Tibial nerve (tissue), 4 donors: Measurements from ENCODE around the gene ILF2. TPM values are rescaled to one million over a fixed set of nuclear protein-coding genes. Genes with fewer than 3 reads are reported as not detected.
"Not testable (repeated sequence)": the region's sequence is repeated elsewhere in the genome, so short reads cannot be mapped to it uniquely, and the experiment has no call there.

Source experiments
- DNase-seq, 2 donors: peaks; one replicate each; pipeline ENCODE4 v3.0.0-alpha.2; 2019; ENCODE audit warnings: low spot score in 2 of 2
- H3K27ac ChIP-seq, 4 donors: fragments of 200-600 bp; sonication (generic) in 3 of 4; one replicate each; pipeline ENCODE4 v1.5.1; 2017 to 2019; ENCODE audit warnings: mild to moderate bottlenecking in 1 of 4
- H3K27me3 ChIP-seq, 2 donors: fragments of 200-600 bp; sonication (generic) in 1 of 2; one replicate each; pipeline versions ENCODE4 v1.5.1 to v1.6.0; 2017 to 2019
- H3K36me3 ChIP-seq, 3 donors: fragments of 200-600 bp; sonication (generic); one replicate each; pipeline ENCODE4 v1.5.1; 2018 to 2019
- H3K4me1 ChIP-seq, 4 donors: fragments of 200-600 bp; sonication (generic) in 3 of 4; one replicate each; pipeline ENCODE4 v1.5.1; 2017 to 2019
- H3K4me3 ChIP-seq, 4 donors: fragments of 200-600 bp; sonication (generic) in 3 of 4; one replicate each; pipeline ENCODE4 v1.5.1; 2017 to 2019; ENCODE audit warnings: mild to moderate bottlenecking in 1 of 4, moderate library complexity in 1 of 4
- H3K9me3 ChIP-seq, 4 donors: fragments of 200-600 bp; sonication (generic) in 3 of 4; one replicate each; pipeline ENCODE4 v1.5.1; 2017 to 2019
- CTCF ChIP-seq, 5 experiments: fragments of 200-600 bp in 3 of 5; fragments of 450-650 bp in 2 of 5; sonication (generic) in 3 of 5; IDR thresholded peaks; one replicate each; pipeline ENCODE4 v1.5.1; 2016 to 2019; ENCODE audit warnings: antibody characterized with exemption in 5 of 5, mild to moderate bottlenecking in 3 of 5, moderate library complexity in 2 of 5
- EP300 ChIP-seq, 2 donors: sonication (generic); formaldehyde crosslinking; IDR thresholded peaks; one replicate each; pipeline ENCODE4 v1.6.1; 2017; ENCODE audit warnings: antibody characterized with exemption in 2 of 2, mild to moderate bottlenecking in 1 of 2
- POLR2A ChIP-seq, 2 donors: fragments of 450-650 bp; IDR thresholded peaks; one replicate each; pipeline ENCODE4 v1.6.1; 2017; ENCODE audit warnings: antibody characterized with exemption in 2 of 2, mild to moderate bottlenecking in 2 of 2, moderate library complexity in 2 of 2
- WGBS, 2 donors: methylation state at CpG; one replicate each; pipeline ENCODE4 v1.1.5; 2018; 5-methylcytosine and 5-hydroxymethylcytosine counted together
- total RNA-seq, 4 donors: library from RNA; depleted of rRNA; stranded (reverse); fragments of >200 nt; gene quantifications; one replicate each; pipeline ENCODE4 v1.1.0, GENCODE V29; 2016

Gene ILF2
- total RNA-seq, 4 donors from 2014 or later: 62.8 to 102 (median 76.7) TPM

DNA sequence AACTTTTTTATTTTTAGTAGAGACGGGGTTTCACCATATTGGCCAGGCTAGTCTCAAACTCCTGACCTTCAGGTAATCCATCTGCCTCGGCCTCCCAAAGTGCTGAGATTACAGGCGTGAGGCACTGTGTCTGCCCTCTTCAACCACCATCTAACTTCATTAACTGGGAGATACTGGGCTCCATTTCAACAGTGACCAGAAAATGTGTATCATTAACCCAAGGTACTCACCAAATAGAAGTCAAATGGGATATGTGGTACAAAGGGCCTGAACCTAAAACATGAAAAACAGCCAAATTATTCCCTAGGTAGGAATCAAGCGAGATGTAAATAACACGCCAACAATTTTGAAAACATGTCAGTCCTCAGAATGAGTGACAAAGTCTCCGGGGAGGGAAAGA, 1.2 kb downstream of the ILF2 start:
- H3K36me3 ChIP-seq: peaks cover 2 to 48% (median 32%) of the 10 kb centered on the region in 3 donors
- no peaks in the 10 kb centered on the region for H3K9me3 ChIP-seq
- 78 to 79% methylated on average over 6 of the region's 6 CpGs for WGBS, 2 donors
- H3K4me1 ChIP-seq: peaks cover 0 to 25% (median 9%) of the 10 kb centered on the region in 4 donors
- no peaks in the 10 kb centered on the region for H3K27me3 ChIP-seq
- no peak for DNase-seq
- TF ChIP-seq CTCF (IDR thresholded peaks at IDR 0.05) (no peak), POLR2A (IDR thresholded peaks at IDR 0.05) (no peak), EP300 (IDR thresholded peaks at IDR 0.05) (no peak)
- H3K27ac ChIP-seq: peak overlapping the region in 2 of 4 donors; percentile 87 to 92
- peak overlapping the region in 3 of 4 donors; percentile 46 to 92 (median 78) for H3K4me3 ChIP-seq

GRCh38 chr1:153668672-153669071, 2.1 kb downstream of the ILF2 start:
- Histone ChIP-seq H3K4me1 (peaks cover 0 to 25% (median 9%) of the 10 kb centered on the region in 4 donors), H3K36me3 (peaks cover 2 to 57% (median 37%) of the 10 kb centered on the region in 3 donors)
- 93 to 94% methylated on average over 8 of the region's 8 CpGs for WGBS, 2 donors
- not testable (repeated sequence) for DNase-seq, H3K27ac ChIP-seq, H3K9me3 ChIP-seq, H3K4me3 ChIP-seq, H3K27me3 ChIP-seq

DNA sequence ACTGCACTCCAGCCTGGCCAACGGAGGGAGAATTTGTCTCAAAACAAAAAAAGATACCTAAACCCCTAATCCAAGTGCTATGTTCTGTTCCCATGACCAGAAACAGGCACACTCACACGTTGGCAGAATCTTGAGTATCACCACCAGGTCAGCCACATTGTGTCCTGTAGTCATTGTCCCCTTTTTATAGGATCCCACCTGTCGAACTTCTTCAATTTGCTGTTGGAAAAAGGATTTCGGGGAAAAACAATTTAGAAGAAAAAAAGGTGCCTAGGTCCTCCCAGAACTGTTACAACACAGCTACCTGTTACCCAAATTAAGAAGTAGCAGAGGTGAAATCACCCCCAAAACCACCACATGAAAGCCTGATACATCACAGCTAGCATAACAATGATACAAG, 3.4 kb downstream of the ILF2 start:
- no peak overlapping the region for H3K4me3 ChIP-seq
- H3K9me3 ChIP-seq: no peaks in the 10 kb centered on the region
- no peak for DNase-seq
- WGBS, 2 donors: 83 to 91% methylated on average over 4 of the region's 4 CpGs
- H3K27ac ChIP-seq: no peak overlapping the region
- no peaks in the 10 kb centered on the region for H3K27me3 ChIP-seq
- TF ChIP-seq EP300 (IDR thresholded peaks at IDR 0.05) (no peak), POLR2A (IDR thresholded peaks at IDR 0.05) (no peak), CTCF (IDR thresholded peaks at IDR 0.05) (no peak)
- peaks cover 0 to 25% (median 9%) of the 10 kb centered on the region in 4 donors for H3K4me1 ChIP-seq
- H3K36me3 ChIP-seq: peaks cover 2 to 69% (median 37%) of the 10 kb centered on the region in 3 donors

DNA sequence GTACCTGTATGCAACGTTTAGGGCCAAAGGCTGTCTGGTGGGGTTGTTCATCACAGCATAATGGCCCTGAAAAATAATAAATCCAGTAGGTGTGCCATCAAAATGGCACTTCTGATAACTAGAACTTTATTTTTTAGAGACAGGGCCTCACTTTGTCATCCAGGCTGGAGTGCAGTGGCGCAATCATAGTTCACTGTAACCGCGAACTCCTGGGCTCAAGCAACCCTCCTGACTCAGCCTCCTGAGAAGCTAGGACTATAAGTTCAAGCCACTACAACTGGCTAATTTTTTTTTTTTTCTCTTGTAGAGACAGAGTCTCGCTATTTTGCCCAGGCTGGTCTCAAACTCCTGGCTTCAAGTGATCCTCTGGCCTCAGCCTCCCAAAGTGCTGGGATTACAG, 7.6 kb downstream of the ILF2 start:
- peaks cover 2 to 81% (median 43%) of the 10 kb centered on the region in 3 donors for H3K36me3 ChIP-seq
- WGBS, 2 donors: 87% methylated on average over 5 of the region's 5 CpGs
- TF ChIP-seq POLR2A (IDR thresholded peaks at IDR 0.05) (no peak), EP300 (IDR thresholded peaks at IDR 0.05) (no peak), CTCF (IDR thresholded peaks at IDR 0.05) (no peak)
- H3K27me3 ChIP-seq: no peaks in the 10 kb centered on the region
- H3K4me3 ChIP-seq: no peak overlapping the region
- H3K4me1 ChIP-seq: peaks cover 0 to 13% (median 4%) of the 10 kb centered on the region in 4 donors
- no peak for DNase-seq
- H3K9me3 ChIP-seq: no peaks in the 10 kb centered on the region
- no peak overlapping the region for H3K27ac ChIP-seq

GRCh38 chr1:153662269-153662668, 8.5 kb downstream of the ILF2 start:
- Histone ChIP-seq H3K36me3 (peaks cover 2 to 72% (median 36%) of the 10 kb centered on the region in 3 donors), H3K9me3 (no peaks in the 10 kb centered on the region), H3K4me3 (no peak overlapping the region), H3K27ac (no peak overlapping the region), H3K27me3 (no peaks in the 10 kb centered on the region), H3K4me1 (peaks cover 0 to 17% (median 4%) of the 10 kb centered on the region in 4 donors)
- 50 to 56% methylated on average over 2 of the region's 2 CpGs for WGBS, 2 donors
- no peak for DNase-seq
- TF ChIP-seq EP300 (IDR thresholded peaks at IDR 0.05) (no peak), POLR2A (IDR thresholded peaks at IDR 0.05) (no peak), CTCF (IDR thresholded peaks at IDR 0.05) (no peak)
